Measurements from ENCODE around the gene ANO9.

Gene ANO9

GRCh38 chr11:373716-374551 lies 67.9 kb downstream of the ANO9 start:
- H3K4me3 ChIP-seq (ENCODE audit: low read depth, low read length), result no peak overlapping the region
- TF ChIP-seq CTCF (IDR thresholded peaks at IDR 0.05; ENCODE audit: low read depth, low read length), result no peak

- H3K4me3 ChIP-seq (ENCODE audit: low read depth, low read length), result no peak overlapping the region
Observed at GRCh38 chr11:372809-373715, 68.7 kb downstream of the ANO9 start.

DNA sequence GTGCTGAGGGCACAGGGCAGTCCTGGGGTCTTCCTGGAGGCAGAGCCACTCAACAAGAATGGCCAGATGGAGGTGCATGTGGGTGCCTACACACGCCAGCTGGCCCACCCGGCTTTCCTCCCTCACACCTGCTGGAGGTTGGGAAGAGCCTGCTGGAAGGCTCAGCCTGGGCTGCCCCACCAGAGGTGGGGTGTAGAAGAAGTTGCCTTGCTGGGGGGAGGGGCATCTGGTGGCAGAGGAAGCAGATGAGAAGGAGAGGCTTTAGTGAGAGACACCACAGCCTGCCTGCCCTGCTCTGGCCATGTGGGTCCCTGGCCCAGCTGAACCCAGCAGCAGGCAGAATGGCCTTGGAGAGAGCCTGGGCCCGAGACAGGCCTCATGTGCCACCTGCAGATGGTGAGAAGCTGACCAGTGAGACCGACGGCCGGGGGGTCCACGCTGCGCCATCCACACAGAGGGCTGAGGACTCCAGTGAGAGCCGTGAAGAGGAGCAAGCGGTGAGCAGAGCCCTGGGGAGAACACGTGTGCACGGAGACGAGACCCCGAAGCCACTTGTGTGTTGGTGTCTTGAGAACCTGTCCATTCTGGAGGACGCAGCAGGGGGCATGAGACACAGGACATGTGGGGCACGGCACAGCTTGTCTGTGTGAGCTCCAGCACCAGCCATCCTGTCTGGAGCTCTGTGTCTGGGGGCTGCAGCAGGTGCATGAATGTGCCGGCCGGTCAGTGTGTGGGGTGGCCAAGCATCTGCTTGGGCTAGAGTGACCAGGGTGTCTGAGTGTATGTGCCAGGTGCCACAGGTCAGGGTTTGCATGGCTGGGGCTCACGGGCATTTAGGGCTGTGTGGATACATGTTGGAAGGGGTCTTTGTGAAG lies 69.9 kb downstream of the ANO9 start:
- no peak overlapping the region for H3K4me3 ChIP-seq (ENCODE audit: low read depth, low read length)
- TF ChIP-seq CTCF (IDR thresholded peaks at IDR 0.05; ENCODE audit: low read depth, low read length), result no peak

More at GRCh38 chr11:372809-373715, 68.7 kb downstream of the ANO9 start:
- TF ChIP-seq CTCF (IDR thresholded peaks at IDR 0.05; ENCODE audit: low read depth, low read length), result no peak

DNA sequence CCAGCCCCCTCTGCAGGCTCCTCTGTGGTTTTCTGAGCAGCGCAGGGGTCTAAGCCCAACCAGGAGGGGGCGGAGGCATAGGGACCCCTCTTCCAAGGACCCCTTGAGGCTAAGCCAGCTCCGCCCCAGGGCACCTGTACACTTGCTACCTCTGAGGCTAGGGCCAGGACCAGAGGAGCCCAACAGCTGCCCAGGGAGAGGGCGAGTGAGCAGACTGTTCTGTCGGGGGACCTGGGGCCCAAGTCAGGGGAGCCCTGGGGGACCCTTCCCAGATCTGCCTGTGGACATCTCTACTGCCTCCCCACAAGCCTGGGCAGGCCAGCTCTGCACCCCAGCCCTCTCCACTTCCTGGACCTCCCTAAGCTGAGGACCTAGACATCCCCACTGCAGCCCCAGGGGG lies 70.8 kb downstream of the ANO9 start:
- H3K4me3 ChIP-seq (ENCODE audit: low read depth, low read length), result no peak overlapping the region
- TF ChIP-seq CTCF (IDR thresholded peaks at IDR 0.05; ENCODE audit: low read depth, low read length), result no peak

- H3K4me3 ChIP-seq (ENCODE audit: low read depth, low read length), result no peak overlapping the region
- no peak for TF ChIP-seq CTCF (IDR thresholded peaks at IDR 0.05; ENCODE audit: low read depth, low read length)
Observed at GRCh38 chr11:370070-370941, 71.5 kb downstream of the ANO9 start.

- H3K4me3 ChIP-seq (ENCODE audit: low read depth, low read length), result no peak within 1 kb of the TSS
- TF ChIP-seq CTCF (IDR thresholded peaks at IDR 0.05; ENCODE audit: low read depth, low read length), result no peak
Observed at GRCh38 chr11:369336-370018, 72.3 kb downstream of the ANO9 start, which contains the start of gene B4GALNT4. Gene B4GALNT4 (plus strand): TSS chr11:369499. CDS start chr11:369804, 305 bp downstream.

Data from WI38 (cell line).